HG03060 (cell line): Measurements from ENCODE around the gene DDX51.

Experiments
- ATAC-seq: cut with Tn5 transposase; IDR thresholded peaks from one replicate; pipeline ENCODE4 v1.9.1; 2021; ENCODE audit warnings: low read depth, moderate number of reproducible peaks; ENCODE audit not compliant: unreplicated experiment

DDX51 gene

DNA sequence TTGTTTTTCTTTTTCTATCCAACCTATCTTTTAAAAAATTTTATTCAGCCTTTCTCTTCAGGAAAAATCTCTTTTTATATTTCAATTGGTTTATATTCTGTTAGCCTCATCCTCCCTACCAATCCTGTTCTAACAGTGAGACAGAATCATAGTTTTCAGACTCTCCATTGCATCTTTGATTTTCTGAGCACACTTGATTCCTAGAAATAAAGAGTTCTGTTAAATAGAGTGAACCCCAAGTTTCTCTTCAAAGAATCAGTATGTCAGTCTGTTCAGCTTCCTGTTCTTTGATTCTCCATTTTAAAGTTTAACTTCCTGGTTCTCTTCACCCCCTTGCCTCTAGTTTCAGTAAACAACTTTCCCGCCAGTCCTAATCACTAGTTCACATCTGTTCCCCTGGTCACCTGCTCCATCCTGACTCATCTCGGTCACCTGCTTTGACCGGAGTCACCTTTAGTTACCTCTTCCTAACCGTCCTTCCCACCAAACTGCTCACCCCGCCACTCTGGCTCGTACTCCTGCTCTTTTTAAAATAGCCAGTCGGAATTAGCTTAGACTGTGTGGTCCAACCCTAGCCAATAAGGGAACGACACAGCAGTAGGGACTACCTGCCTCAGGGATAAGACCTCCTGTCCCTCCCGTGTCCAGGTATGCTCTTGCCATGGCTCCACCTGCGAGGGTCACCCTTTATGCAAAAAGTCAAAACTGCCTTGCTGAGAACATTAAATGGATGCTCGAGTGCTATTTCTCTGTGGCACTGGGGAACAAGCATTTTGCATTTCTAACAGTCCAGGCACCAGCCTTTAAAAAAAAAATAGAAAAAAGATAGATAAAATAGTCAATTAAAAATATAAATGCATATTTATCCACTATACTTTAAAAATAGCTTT, 48.4 kb downstream of the DDX51 start:
- ATAC-seq: no peak

DNA sequence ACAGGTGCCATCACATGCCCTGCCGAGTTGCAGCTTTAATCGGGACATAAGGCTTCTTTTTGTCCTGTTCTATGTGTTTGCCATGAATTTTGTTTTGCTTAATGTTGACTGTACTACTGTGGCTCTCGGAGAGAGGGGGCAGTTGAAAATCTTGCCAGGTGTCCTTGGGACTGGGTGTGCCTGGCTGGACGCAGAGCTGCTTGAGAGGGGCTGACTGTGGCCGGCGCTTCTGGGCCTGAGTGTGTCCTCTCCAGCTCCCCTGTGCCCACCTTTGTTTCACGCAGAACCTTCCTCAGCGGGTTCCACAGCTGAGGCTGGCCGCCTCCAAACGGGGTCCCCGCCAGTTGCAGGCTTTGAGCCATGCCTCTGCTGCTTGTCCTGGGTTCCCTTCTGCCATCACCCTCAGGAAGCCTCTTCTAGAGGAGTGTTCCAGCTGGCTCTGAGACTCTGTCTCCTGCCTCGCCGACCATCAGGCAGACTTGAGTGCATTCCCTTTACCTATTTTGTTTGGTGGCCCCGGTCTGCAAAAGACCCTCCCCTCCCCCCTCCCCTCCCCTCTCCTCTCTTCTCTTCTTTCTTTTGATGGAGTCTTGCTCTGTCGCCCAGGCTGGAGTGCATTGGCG, 49.7 kb downstream of the DDX51 start:
- no peak for ATAC-seq

DNA sequence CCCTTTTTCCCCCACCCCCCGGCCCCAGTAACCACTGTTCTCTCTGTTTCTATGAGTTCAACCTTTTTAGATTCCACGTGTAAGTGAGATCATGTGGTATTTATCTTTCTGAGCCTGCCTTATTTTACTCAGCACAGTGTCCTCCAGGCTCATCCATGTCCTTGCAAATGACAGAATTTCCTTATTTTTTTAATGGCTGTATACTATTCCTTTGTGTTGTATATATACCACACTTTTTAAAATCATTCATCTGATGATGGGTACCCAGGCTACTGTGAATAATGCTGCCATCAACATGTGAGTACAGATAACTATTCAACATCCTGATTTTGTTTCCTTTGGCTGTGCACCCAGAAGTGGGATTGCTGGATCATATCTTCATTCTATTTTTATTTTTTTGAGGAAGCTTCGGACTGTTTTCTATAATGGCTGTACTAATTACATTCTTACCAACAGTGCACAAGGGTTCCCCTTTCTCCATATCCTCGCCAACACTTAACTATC, 54.7 kb downstream of the DDX51 start:
- no peak for ATAC-seq
